K562 (cell line): Measurements from ENCODE around the gene ASGR2. TPM values are rescaled to one million over a fixed set of nuclear protein-coding genes. Genes with fewer than 3 reads are reported as not detected.

ENCODE experiments used
- ATAC-seq: fragments of 200-7000 bp; cut with Tn5 transposase; 3 replicates; pipeline ENCODE4 v1.9.1; 2020; ENCODE audit warnings: moderate library complexity
- BruUV-seq: library from RNA; stranded (reverse); fragments of 400-500 nt; replicated peaks from 2 replicates; lab custom pipeline; 2021; lab: Mats Ljungman, UMichigan
- CTCF ChIA-PET: fragments of 300-600 bp; formaldehyde crosslinking; extraction: SDS; loops from one replicate; lab custom pipeline; 2021; ENCODE audit warnings: low intra/inter-chr PET ratio; lab: Yijun Ruan, JAX
- POLR2A ChIA-PET: fragments of 300-600, 350-650 bp; sonication (Branson Sonifier 250); formaldehyde crosslinking; extraction: SDS; loops from one replicate; lab custom pipeline; 2021; ENCODE audit warnings: antibody characterized with exemption, inconsistent platforms; lab: Yijun Ruan, JAX
- DNase-seq, 4 experiments: peaks; one replicate each; pipeline versions ENCODE4 v3.0.0 to v3.0.0-alpha.2; 2011 to 2018; ENCODE audit warnings: low spot score in 3 of 4, mixed read lengths in 3 of 4; ENCODE audit errors: extremely low read depth in 1 of 4
- FAIRE-seq: peaks from 2 replicates; lab custom pipeline; 2011; peaks lifted over from hg19 to GRCh38; lab: Jason Lieb, UNC
- H2AFZ ChIP-seq: 2 replicates; pipeline ENCODE4 v1.6.0; 2011; ENCODE audit warnings: low read depth, low read length, control low read depth, inconsistent platforms
- H3K27ac ChIP-seq: fragments of 200-600 bp; 3 replicates; pipeline ENCODE4 v1.8.0; 2011; ENCODE audit warnings: low read depth, mild to moderate bottlenecking, control low read depth, inconsistent platforms, low read length, moderate library complexity, mixed read lengths; ENCODE audit errors: extremely low read depth
- H3K27me3 ChIP-seq, 2 experiments: fragments of 300-600 bp in 1 of 2; 2 replicates in 1 of 2; 3 replicates in 1 of 2; pipeline versions ENCODE4 v1.6.0 to v1.8.0; 2011; ENCODE audit warnings: inconsistent platforms in 2 of 2, low read length in 2 of 2, mild to moderate bottlenecking in 1 of 2, mixed read lengths in 1 of 2, moderate library complexity in 1 of 2; ENCODE audit not compliant: control insufficient read depth in 2 of 2, insufficient read depth in 2 of 2
- H3K36me3 ChIP-seq: fragments of 300-600 bp; 3 replicates; pipeline ENCODE4 v1.8.0; 2011; ENCODE audit warnings: mild to moderate bottlenecking, low read length, inconsistent platforms; ENCODE audit not compliant: control insufficient read depth, insufficient read depth
- H3K4me1 ChIP-seq, 2 experiments: fragments of 200-600 bp in 1 of 2; replicated peaks in 1 of 2; 2 replicates in 1 of 2; 3 replicates in 1 of 2; pipeline versions ENCODE4 v1.5.1 to v1.8.0; 2011; ENCODE audit warnings: inconsistent platforms in 2 of 2, low read length in 2 of 2, mild to moderate bottlenecking in 1 of 2, mixed read lengths in 1 of 2, moderate library complexity in 1 of 2; ENCODE audit not compliant: control insufficient read depth in 2 of 2, insufficient read depth in 2 of 2
- H3K4me2 ChIP-seq: 2 replicates; pipeline ENCODE4 v1.6.1; 2011; ENCODE audit warnings: low read length, control low read depth, inconsistent platforms, mixed read lengths; ENCODE audit not compliant: insufficient read depth
- H3K4me3 ChIP-seq: fragments of 200-600 bp; sonication (generic), shearing (Covaris generic); 2 replicates; pipeline ENCODE4 v1.5.1; 2016; ENCODE audit warnings: control low read depth, inconsistent platforms
- H3K79me2 ChIP-seq: fragments of 200-600 bp; 3 replicates; pipeline ENCODE4 v1.8.0; 2011; ENCODE audit warnings: low read length, inconsistent platforms; ENCODE audit not compliant: control insufficient read depth, insufficient read depth
- H3K9ac ChIP-seq, 2 experiments: 2 replicates each; pipeline versions ENCODE4 v1.6.0 to v1.6.1; 2011; ENCODE audit warnings: low read depth in 2 of 2, low read length in 2 of 2, control low read depth in 1 of 2, inconsistent platforms in 1 of 2, mild to moderate bottlenecking in 1 of 2, mixed read lengths in 1 of 2; ENCODE audit not compliant: insufficient read depth in 1 of 2
- H3K9me1 ChIP-seq: one replicate; pipeline ENCODE4 v1.6.0; 2011; ENCODE audit warnings: inconsistent platforms, mild to moderate bottlenecking, low read length, moderate library complexity; ENCODE audit not compliant: control insufficient read depth, insufficient read depth
- H3K9me3 ChIP-seq: replicated peaks from 2 replicates; pipeline ENCODE4 v1.5.1; 2011; ENCODE audit warnings: low read depth, low read length, inconsistent platforms; ENCODE audit not compliant: control insufficient read depth, insufficient read depth
- H4K20me1 ChIP-seq: replicated peaks from 2 replicates; pipeline ENCODE4 v1.6.1; 2011; ENCODE audit warnings: low read length, inconsistent platforms, mixed read lengths; ENCODE audit not compliant: control insufficient read depth, insufficient read depth
- ELF1 ChIP-seq: fragments of 200-800 bp; sonication (Bioruptor generic); IDR thresholded peaks from 2 replicates; pipeline ENCODE4 v1.6.1; 2016; ENCODE audit warnings: missing genetic modification characterization, missing compliant biosample characterization
- GTF2A2 ChIP-seq: IDR thresholded peaks from 2 replicates; pipeline ENCODE4 v1.6.1; 2016; ENCODE audit warnings: mild to moderate bottlenecking, missing genetic modification characterization, missing compliant biosample characterization
- KLF6 ChIP-seq: fragments of 250-450 bp; sonication (Bioruptor Pico); IDR thresholded peaks from 2 replicates; pipeline ENCODE4 v1.4.0; 2020; ENCODE audit warnings: mild to moderate bottlenecking, moderate library complexity, borderline replicate concordance
- SMAD3 ChIP-seq: fragments of 450-650 bp; formaldehyde crosslinking; conservative IDR thresholded peaks from 2 replicates; pipeline ENCODE4 v1.4.0; 2020; ENCODE audit warnings: mild to moderate bottlenecking
- SMARCC2 ChIP-seq: fragments of 450-650 bp; IDR thresholded peaks from 2 replicates; pipeline ENCODE4 v1.6.1; 2017; ENCODE audit warnings: antibody characterized with exemption, moderate library complexity, mild to moderate bottlenecking, low read depth
- SMC3 ChIP-seq: conservative IDR thresholded peaks from 2 replicates; pipeline ENCODE4 v1.6.1; 2011; ENCODE audit warnings: low read depth, low read length, improper control_type of control experiment; ENCODE audit not compliant: insufficient read depth
- TRIM28 ChIP-seq: fragments of 450-650 bp; IDR thresholded peaks from 2 replicates; pipeline ENCODE4 v1.6.1; 2017
- U2AF1 ChIP-seq: fragments of 200-400 bp; formaldehyde crosslinking; optimal IDR thresholded peaks from 2 replicates; pipeline ENCODE3; 2017; ENCODE audit warnings: mild to moderate bottlenecking, low read depth, low read length, moderate library complexity
- XRCC3 ChIP-seq: fragments of 450-650 bp; IDR thresholded peaks from 2 replicates; pipeline ENCODE4 v1.6.1; 2017; ENCODE audit warnings: mild to moderate bottlenecking, moderate library complexity
- ZSCAN29 ChIP-seq: fragments of 450-650 bp; IDR thresholded peaks from 2 replicates; pipeline ENCODE4 v1.6.1; 2017
- WGBS: fragments of 100-300 bp; shearing (Covaris generic); methylation state at CpG from one replicate; pipeline ENCODE4 v1.1.6; 2016; ENCODE audit warnings: low coverage, mixed read lengths; ENCODE audit not compliant: insufficient coverage; ENCODE audit errors: missing lambda C conversion rate; 5-methylcytosine and 5-hydroxymethylcytosine counted together
- in situ Hi-C: fragments of 300-500 bp; cut with MboI; formaldehyde crosslinking; loops from 4 replicates; pipeline ENCODE4 v1.15.0; 2018; ENCODE audit warnings: inconsistent platforms, mixed read lengths
- intact Hi-C: fragments of 100-400 bp; cut with micrococcal nuclease; formaldehyde crosslinking; loops from 2 replicates; pipeline ENCODE4 v1.14.2; 2022
- polyA plus RNA-seq, 8 experiments: library from polyadenylated mRNA; depleted of rRNA in 4 of 8; stranded (reverse) in 5 of 8; unstranded in 3 of 8; fragments of >200 nt; fragmentation: Nextera tagmentation in 2 of 8; fragmentation: Illumina TruSeq in 1 of 8; extraction: Ambion mirVana in 2 of 8; extraction: Trizol in 1 of 8; gene quantifications; 2 replicates each; pipeline versions ENCODE4 v1.2.1 to v1.2.3, GENCODE V29; 2011 to 2014; ENCODE audit warnings: inconsistent platforms in 1 of 8, missing spikeins in 1 of 8
- total RNA-seq, 7 experiments: library from RNA; depleted of rRNA in 6 of 7; stranded (reverse); fragments of >200 nt in 6 of 7; fragmentation: Illumina TruSeq in 2 of 7; extraction: Trizol in 2 of 7; gene quantifications; 2 replicates each; pipeline versions ENCODE4 v1.2.1 to v1.2.3, GENCODE V29; 2011 to 2021; ENCODE audit warnings: low replicate concordance in 1 of 7
- TF ChIP-seq, protein P1 (sequence below): fragments of 450-650 bp; IDR thresholded peaks from 2 replicates; pipeline ENCODE4 v1.6.1; 2018; ENCODE audit warnings: mild to moderate bottlenecking, low read depth; ENCODE audit not compliant: partially characterized antibody
- TF ChIP-seq, protein P2 (sequence below): fragments of 250-450 bp; sonication (Bioruptor Pico); IDR thresholded peaks from 2 replicates; pipeline ENCODE4 v1.8.0; 2022; ENCODE audit warnings: inconsistent platforms, mild to moderate bottlenecking, moderate library complexity, borderline replicate concordance
- TF ChIP-seq, protein P3 (sequence below): fragments of 250-450 bp; sonication (Bioruptor Pico); IDR thresholded peaks from 2 replicates; pipeline ENCODE4 v1.4.0; 2020
- TF ChIP-seq, protein P4 (sequence below): sonication (generic); formaldehyde crosslinking; IDR thresholded peaks from 2 replicates; pipeline ENCODE4 v1.8.0; 2022; ENCODE audit warnings: missing genetic modification reagents, mild to moderate bottlenecking, borderline replicate concordance

The ASGR2 gene
- total and polyA plus RNA-seq, 9 of the 15 experiments (the other 6 are each of a cell fraction or from before 2014, with no cell fraction given), result not detected

DNA sequence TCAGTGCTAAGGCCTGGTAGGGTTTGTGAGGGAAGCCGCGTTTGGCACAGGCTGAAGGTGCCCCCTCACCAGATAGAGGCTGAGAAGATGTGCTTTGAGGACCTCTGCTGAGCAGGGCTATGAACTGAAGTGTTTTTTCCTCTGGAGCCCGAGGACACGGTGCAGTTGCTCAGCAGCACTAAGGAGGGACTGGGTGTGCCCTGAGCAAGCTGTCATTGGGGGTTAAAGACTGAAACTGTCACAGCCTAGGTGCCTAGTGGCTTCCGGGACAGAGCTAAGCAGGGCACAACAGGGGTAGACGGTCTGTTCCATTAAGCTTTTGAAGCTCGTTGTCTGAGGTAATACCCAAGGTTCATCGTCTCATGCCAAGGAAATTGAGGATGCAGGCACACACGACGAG, 24.8 kb upstream of the ASGR2 start:
- no peak for ATAC-seq
- CTCF ChIA-PET, result interaction anchor here (1.0 kb wide), 1 partner anchor 94 kb away, joined by 3 read pairs; no protein-coding TSS in a partner anchor
- Histone ChIP-seq H3K4me1 (no peaks in the 10 kb centered on the region; a peak in 1 of 5 replicates), H3K9me3 (no peaks in the 10 kb centered on the region), H3K4me2 (no peak overlapping the region), H3K27me3 (peaks cover 16 to 54% of the 10 kb centered on the region in 2 experiments), H3K4me3 (no peak overlapping the region), H3K9ac (no peak overlapping the region), H3K9me1 (no peaks in the 10 kb centered on the region), H3K36me3 (no peaks in the 10 kb centered on the region), H3K79me2 (no peaks in the 10 kb centered on the region), H3K27ac (no peak overlapping the region), H2AFZ (no peak overlapping the region), H4K20me1 (no peaks in the 10 kb centered on the region; the same call in 1 of the 2 replicates)
- no TSS peak for BruUV-seq
- no peak for FAIRE-seq
- no peak for DNase-seq
- 0% methylated on average over 10 of the region's 10 CpGs for WGBS
- intact Hi-C loops, result loop anchor here (10.0 kb wide), 1 partner anchor 225 kb away; no protein-coding TSS in a partner anchor
- POLR2A ChIA-PET, result no interaction called here
- TF ChIP-seq ELF1 (tag) (no peak), GTF2A2 (tag) (no peak), KLF6 (CRISPR knock-in tag) (no peak), SMC3 (no peak), TRIM28 (no peak), SMAD3 (CRISPR knock-in tag) (no peak), U2AF1 (no peak), ZSCAN29 (no peak), XRCC3 (no peak), SMARCC2 (no peak)
- TF ChIP-seq, protein P1, sequence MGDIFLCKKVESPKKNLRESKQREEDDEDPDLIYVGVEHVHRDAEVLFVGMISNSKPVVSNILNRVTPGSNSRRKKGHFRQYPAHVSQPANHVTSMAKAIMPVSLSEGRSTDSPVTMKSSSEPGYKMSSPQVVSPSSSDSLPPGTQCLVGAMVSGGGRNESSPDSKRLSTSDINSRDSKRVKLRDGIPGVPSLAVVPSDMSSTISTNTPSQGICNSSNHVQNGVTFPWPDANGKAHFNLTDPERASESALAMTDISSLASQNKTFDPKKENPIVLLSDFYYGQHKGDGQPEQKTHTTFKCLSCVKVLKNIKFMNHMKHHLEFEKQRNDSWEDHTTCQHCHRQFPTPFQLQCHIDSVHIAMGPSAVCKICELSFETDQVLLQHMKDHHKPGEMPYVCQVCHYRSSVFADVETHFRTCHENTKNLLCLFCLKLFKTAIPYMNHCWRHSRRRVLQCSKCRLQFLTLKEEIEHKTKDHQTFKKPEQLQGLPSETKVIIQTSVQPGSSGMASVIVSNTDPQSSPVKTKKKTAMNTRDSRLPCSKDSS, result no peak
- TF ChIP-seq, protein P2, sequence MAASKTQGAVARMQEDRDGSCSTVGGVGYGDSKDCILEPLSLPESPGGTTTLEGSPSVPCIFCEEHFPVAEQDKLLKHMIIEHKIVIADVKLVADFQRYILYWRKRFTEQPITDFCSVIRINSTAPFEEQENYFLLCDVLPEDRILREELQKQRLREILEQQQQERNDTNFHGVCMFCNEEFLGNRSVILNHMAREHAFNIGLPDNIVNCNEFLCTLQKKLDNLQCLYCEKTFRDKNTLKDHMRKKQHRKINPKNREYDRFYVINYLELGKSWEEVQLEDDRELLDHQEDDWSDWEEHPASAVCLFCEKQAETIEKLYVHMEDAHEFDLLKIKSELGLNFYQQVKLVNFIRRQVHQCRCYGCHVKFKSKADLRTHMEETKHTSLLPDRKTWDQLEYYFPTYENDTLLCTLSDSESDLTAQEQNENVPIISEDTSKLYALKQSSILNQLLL (CRISPR knock-in tag), result no peak
- TF ChIP-seq, protein P3, sequence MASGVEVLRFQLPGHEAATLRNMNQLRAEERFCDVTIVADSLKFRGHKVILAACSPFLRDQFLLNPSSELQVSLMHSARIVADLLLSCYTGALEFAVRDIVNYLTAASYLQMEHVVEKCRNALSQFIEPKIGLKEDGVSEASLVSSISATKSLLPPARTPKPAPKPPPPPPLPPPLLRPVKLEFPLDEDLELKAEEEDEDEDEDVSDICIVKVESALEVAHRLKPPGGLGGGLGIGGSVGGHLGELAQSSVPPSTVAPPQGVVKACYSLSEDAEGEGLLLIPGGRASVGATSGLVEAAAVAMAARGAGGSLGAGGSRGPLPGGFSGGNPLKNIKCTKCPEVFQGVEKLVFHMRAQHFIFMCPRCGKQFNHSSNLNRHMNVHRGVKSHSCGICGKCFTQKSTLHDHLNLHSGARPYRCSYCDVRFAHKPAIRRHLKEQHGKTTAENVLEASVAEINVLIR (CRISPR knock-in tag), result no peak
- TF ChIP-seq, protein P4, sequence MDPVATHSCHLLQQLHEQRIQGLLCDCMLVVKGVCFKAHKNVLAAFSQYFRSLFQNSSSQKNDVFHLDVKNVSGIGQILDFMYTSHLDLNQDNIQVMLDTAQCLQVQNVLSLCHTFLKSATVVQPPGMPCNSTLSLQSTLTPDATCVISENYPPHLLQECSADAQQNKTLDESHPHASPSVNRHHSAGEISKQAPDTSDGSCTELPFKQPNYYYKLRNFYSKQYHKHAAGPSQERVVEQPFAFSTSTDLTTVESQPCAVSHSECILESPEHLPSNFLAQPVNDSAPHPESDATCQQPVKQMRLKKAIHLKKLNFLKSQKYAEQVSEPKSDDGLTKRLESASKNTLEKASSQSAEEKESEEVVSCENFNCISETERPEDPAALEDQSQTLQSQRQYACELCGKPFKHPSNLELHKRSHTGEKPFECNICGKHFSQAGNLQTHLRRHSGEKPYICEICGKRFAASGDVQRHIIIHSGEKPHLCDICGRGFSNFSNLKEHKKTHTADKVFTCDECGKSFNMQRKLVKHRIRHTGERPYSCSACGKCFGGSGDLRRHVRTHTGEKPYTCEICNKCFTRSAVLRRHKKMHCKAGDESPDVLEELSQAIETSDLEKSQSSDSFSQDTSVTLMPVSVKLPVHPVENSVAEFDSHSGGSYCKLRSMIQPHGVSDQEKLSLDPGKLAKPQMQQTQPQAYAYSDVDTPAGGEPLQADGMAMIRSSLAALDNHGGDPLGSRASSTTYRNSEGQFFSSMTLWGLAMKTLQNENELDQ, result no peak
- in situ Hi-C loops, result no loop called here
